Measurements from ENCODE around the gene FBXO24.

DNA sequence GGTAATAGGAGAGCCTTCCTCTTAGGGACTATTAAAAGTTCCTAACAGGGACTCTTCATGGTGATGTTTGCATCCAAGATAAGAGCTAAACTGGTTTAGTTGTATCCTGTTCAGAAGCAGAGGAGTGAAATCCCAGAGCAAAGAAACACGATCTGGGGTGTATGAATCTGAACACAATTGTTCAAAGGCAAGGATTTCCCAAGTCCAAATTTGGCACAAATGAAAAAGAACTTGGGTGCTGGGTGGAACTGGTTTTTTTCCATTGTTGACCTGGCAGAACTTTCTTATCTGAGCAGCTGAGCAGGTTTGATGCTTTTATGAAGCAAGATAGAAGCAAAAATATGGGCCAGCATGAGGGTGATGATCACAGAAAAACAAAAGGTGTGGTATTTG is 41.2 kb upstream of the FBXO24 start:
- TF ChIP-seq, protein P1, sequence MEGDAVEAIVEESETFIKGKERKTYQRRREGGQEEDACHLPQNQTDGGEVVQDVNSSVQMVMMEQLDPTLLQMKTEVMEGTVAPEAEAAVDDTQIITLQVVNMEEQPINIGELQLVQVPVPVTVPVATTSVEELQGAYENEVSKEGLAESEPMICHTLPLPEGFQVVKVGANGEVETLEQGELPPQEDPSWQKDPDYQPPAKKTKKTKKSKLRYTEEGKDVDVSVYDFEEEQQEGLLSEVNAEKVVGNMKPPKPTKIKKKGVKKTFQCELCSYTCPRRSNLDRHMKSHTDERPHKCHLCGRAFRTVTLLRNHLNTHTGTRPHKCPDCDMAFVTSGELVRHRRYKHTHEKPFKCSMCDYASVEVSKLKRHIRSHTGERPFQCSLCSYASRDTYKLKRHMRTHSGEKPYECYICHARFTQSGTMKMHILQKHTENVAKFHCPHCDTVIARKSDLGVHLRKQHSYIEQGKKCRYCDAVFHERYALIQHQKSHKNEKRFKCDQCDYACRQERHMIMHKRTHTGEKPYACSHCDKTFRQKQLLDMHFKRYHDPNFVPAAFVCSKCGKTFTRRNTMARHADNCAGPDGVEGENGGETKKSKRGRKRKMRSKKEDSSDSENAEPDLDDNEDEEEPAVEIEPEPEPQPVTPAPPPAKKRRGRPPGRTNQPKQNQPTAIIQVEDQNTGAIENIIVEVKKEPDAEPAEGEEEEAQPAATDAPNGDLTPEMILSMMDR (IDR thresholded peaks at IDR 0.05): no peak
- no peak for TF ChIP-seq POLR2A (IDR thresholded peaks at IDR 0.05)
- TF ChIP-seq POLR2AphosphoS5 (IDR thresholded peaks at IDR 0.05): peak in 2 of 3 donors; percentile 23 to 35
- TF ChIP-seq EP300 (IDR thresholded peaks at IDR 0.05): no peak

Measured in stomach (tissue), 4 donors.